Measurements from ENCODE around the gene DNAAF8.

Gene DNAAF8

DNA sequence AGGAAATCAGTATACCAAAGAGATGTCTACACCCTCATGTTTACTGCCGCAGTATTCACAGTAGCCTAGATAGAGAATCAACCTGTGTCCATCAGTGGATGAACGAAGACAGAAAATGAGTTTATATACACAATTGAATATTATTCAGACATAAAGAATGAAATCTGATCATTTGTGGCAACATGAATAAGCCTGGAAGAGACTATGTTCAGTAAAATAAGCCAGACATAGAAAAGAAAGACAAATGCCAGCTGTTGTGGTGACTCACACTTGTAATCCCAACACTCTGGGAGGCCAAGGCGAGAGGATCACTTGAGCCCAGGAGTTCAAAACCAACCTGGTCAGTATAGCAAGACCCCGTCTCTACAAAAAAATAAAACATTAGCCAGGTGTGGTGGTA is 24.9 kb upstream of the DNAAF8 start:
- no peak for DNase-seq (ENCODE audit: low read depth, low spot score)
- no peaks in the 10 kb centered on the region for H3K9me3 ChIP-seq (ENCODE audit: insufficient read depth, low read length)
- no peak for TF ChIP-seq SUZ12 (IDR thresholded peaks at IDR 0.05; ENCODE audit: extremely low read depth, insufficient read depth, insufficient read length)
- no peak for TF ChIP-seq YY1 (IDR thresholded peaks at IDR 0.05; ENCODE audit: insufficient read depth, insufficient read length)
- TF ChIP-seq ZNF274 (IDR thresholded peaks at IDR 0.05; ENCODE audit: low read depth, low read length): no peak

DNA sequence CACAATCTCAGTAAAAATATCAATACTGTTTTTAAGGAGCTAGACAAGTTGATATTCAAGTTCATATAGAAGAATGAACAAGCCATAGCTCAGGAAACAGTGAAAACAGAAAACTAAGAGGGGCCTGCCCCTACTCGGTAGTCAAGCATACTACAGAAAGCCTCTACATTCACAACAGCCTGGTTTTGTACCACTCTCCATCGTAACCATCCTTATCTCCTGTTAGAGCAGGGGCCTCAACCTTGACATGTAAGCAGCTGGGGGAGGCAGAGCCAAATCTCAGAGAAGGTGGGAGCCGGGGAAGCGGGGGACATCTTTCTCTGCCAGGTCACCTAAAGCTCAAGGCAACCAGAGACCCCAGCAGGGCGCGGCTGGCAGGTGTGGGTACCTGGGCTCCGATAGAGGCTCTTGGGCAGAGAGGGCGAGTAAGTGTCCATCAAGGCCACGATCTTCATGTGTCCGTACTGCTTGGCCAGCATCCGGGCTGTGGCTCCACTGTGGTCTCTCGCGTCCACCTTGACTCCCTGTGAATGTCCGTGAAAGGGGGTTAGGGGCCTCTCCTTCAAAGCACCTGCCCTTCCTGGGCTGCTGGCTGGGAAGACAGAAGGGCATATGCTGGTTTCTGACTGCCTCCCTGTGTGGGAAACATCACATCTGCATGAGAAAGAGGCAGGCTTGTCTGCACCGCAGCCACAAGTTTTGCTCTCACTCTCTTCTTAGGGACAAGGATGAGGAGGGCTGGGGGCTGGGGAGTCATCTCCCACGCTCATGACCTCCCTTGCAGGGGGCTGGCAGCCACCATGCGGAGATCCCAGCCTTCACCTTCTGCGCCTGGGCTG is 20.5 kb upstream of the DNAAF8 start:
- Histone ChIP-seq H3K9ac (ENCODE audit: insufficient read length, low read depth) (peak overlapping the region; percentile 68), H3K4me3 (ENCODE audit: insufficient read length, low read depth) (peak overlapping the region; percentile 18), H3K27me3 (ENCODE audit: insufficient read depth, insufficient read length) (no peaks in the 10 kb centered on the region), H3K36me3 (ENCODE audit: insufficient read depth, insufficient read length, low read length) (peaks cover 50% of the 10 kb centered on the region), H3K9me3 (ENCODE audit: insufficient read depth, low read length) (no peaks in the 10 kb centered on the region), H3K4me1 (ENCODE audit: insufficient read depth, insufficient read length) (peaks cover 13% of the 10 kb centered on the region)
- no peak for TF ChIP-seq SUZ12 (IDR thresholded peaks at IDR 0.05; ENCODE audit: extremely low read depth, insufficient read depth, insufficient read length)
- no peak for TF ChIP-seq YY1 (IDR thresholded peaks at IDR 0.05; ENCODE audit: insufficient read depth, insufficient read length)
- TF ChIP-seq ZNF274 (IDR thresholded peaks at IDR 0.05; ENCODE audit: low read depth, low read length): no peak
- DNase-seq (ENCODE audit: low read depth, low spot score): peak; percentile 70

More for the DNA sequence above, 24.9 kb upstream of the DNAAF8 start:
- H3K27me3 ChIP-seq (ENCODE audit: insufficient read depth, insufficient read length): no peaks in the 10 kb centered on the region
- H3K9ac ChIP-seq (ENCODE audit: insufficient read length, low read depth): no peak overlapping the region
- H3K4me1 ChIP-seq (ENCODE audit: insufficient read depth, insufficient read length): peaks cover 7% of the 10 kb centered on the region
- H3K4me3 ChIP-seq (ENCODE audit: insufficient read length, low read depth): no peak overlapping the region
- H3K36me3 ChIP-seq (ENCODE audit: insufficient read depth, insufficient read length, low read length): peaks cover 58% of the 10 kb centered on the region

GRCh38 chr16:4714996-4715395 is 19.3 kb upstream of the DNAAF8 start:
- H3K4me1 ChIP-seq (ENCODE audit: insufficient read depth, insufficient read length): peaks cover 15% of the 10 kb centered on the region
- TF ChIP-seq ZNF274 (IDR thresholded peaks at IDR 0.05; ENCODE audit: low read depth, low read length): no peak
- TF ChIP-seq SUZ12 (IDR thresholded peaks at IDR 0.05; ENCODE audit: extremely low read depth, insufficient read depth, insufficient read length): no peak
- no peak for TF ChIP-seq YY1 (IDR thresholded peaks at IDR 0.05; ENCODE audit: insufficient read depth, insufficient read length)
- no peak overlapping the region for H3K4me3 ChIP-seq (ENCODE audit: insufficient read length, low read depth)
- H3K9ac ChIP-seq (ENCODE audit: insufficient read length, low read depth): no peak overlapping the region
- no peaks in the 10 kb centered on the region for H3K9me3 ChIP-seq (ENCODE audit: insufficient read depth, low read length)
- no peak for DNase-seq (ENCODE audit: low read depth, low spot score)
- H3K36me3 ChIP-seq (ENCODE audit: insufficient read depth, insufficient read length, low read length): peaks cover 43% of the 10 kb centered on the region
- H3K27me3 ChIP-seq (ENCODE audit: insufficient read depth, insufficient read length): no peaks in the 10 kb centered on the region

DNA sequence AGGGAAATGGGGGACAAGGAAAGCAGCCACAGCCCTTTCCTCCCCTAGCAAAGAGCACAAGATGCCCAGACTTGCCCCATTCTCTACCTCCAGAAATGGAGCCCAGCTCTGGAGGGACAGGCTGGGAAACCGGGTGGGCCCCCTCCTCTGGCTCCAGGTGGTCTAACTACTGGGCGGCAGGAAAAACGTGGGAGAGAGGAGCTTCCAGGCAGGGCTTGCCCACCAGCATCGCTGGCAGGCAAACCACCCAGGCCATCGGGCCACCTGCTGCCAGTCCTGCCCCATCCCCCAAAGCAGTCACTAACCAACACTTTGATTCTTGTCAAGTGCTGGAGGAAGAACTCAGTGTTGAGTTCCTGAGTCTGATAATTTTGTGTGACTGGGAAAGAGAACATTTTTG is 15.9 kb upstream of the DNAAF8 start:
- Histone ChIP-seq H3K4me3 (ENCODE audit: insufficient read length, low read depth) (no peak overlapping the region), H3K27me3 (ENCODE audit: insufficient read depth, insufficient read length) (no peaks in the 10 kb centered on the region)
- DNase-seq (ENCODE audit: low read depth, low spot score): no peak

GRCh38 chr16:4723071-4723767 is 11.1 kb upstream of the DNAAF8 start:
- Histone ChIP-seq H3K9me3 (ENCODE audit: insufficient read depth, low read length) (no peaks in the 10 kb centered on the region), H3K4me1 (ENCODE audit: insufficient read depth, insufficient read length) (peaks cover 8% of the 10 kb centered on the region), H3K27me3 (ENCODE audit: insufficient read depth, insufficient read length) (no peaks in the 10 kb centered on the region), H3K4me3 (ENCODE audit: insufficient read length, low read depth) (no peak overlapping the region), H3K9ac (ENCODE audit: insufficient read length, low read depth) (no peak overlapping the region), H3K36me3 (ENCODE audit: insufficient read depth, insufficient read length, low read length) (peaks cover 54% of the 10 kb centered on the region)
- TF ChIP-seq SUZ12 (IDR thresholded peaks at IDR 0.05; ENCODE audit: extremely low read depth, insufficient read depth, insufficient read length) (no peak), ZNF274 (IDR thresholded peaks at IDR 0.05; ENCODE audit: low read depth, low read length) (no peak), YY1 (IDR thresholded peaks at IDR 0.05; ENCODE audit: insufficient read depth, insufficient read length) (no peak)
- DNase-seq (ENCODE audit: low read depth, low spot score): no peak

More for the DNA sequence above, 15.9 kb upstream of the DNAAF8 start:
- TF ChIP-seq SUZ12 (IDR thresholded peaks at IDR 0.05; ENCODE audit: extremely low read depth, insufficient read depth, insufficient read length) (no peak), YY1 (IDR thresholded peaks at IDR 0.05; ENCODE audit: insufficient read depth, insufficient read length) (no peak), ZNF274 (IDR thresholded peaks at IDR 0.05; ENCODE audit: low read depth, low read length) (no peak)
- Histone ChIP-seq H3K9ac (ENCODE audit: insufficient read length, low read depth) (peak overlapping the region; percentile 32), H3K36me3 (ENCODE audit: insufficient read depth, insufficient read length, low read length) (peaks cover 32% of the 10 kb centered on the region), H3K4me1 (ENCODE audit: insufficient read depth, insufficient read length) (peaks cover 13% of the 10 kb centered on the region), H3K9me3 (ENCODE audit: insufficient read depth, low read length) (no peaks in the 10 kb centered on the region)

- H3K4me3 ChIP-seq (ENCODE audit: insufficient read length, low read depth): no peak overlapping the region
- H3K9ac ChIP-seq (ENCODE audit: insufficient read length, low read depth): no peak overlapping the region
- H3K9me3 ChIP-seq (ENCODE audit: insufficient read depth, low read length): no peaks in the 10 kb centered on the region
- no peak for DNase-seq (ENCODE audit: low read depth, low spot score)
- H3K27me3 ChIP-seq (ENCODE audit: insufficient read depth, insufficient read length): no peaks in the 10 kb centered on the region
- H3K36me3 ChIP-seq (ENCODE audit: insufficient read depth, insufficient read length, low read length): peaks cover 64% of the 10 kb centered on the region
- TF ChIP-seq SUZ12 (IDR thresholded peaks at IDR 0.05; ENCODE audit: extremely low read depth, insufficient read depth, insufficient read length) (no peak), YY1 (IDR thresholded peaks at IDR 0.05; ENCODE audit: insufficient read depth, insufficient read length) (no peak), ZNF274 (IDR thresholded peaks at IDR 0.05; ENCODE audit: low read depth, low read length) (no peak)
- H3K4me1 ChIP-seq (ENCODE audit: insufficient read depth, insufficient read length): no peaks in the 10 kb centered on the region
These were observed 9.6 kb upstream of the DNAAF8 start for GRCh38 chr16:4724661-4725270.

GRCh38 chr16:4726616-4727015 is 7.7 kb upstream of the DNAAF8 start:
- H3K4me1 ChIP-seq (ENCODE audit: insufficient read depth, insufficient read length): no peaks in the 10 kb centered on the region
- peaks cover 80% of the 10 kb centered on the region for H3K36me3 ChIP-seq (ENCODE audit: insufficient read depth, insufficient read length, low read length)
- TF ChIP-seq ZNF274 (IDR thresholded peaks at IDR 0.05; ENCODE audit: low read depth, low read length) (no peak), YY1 (IDR thresholded peaks at IDR 0.05; ENCODE audit: insufficient read depth, insufficient read length) (no peak), SUZ12 (IDR thresholded peaks at IDR 0.05; ENCODE audit: extremely low read depth, insufficient read depth, insufficient read length) (no peak)
- H3K9ac ChIP-seq (ENCODE audit: insufficient read length, low read depth): no peak overlapping the region
- no peaks in the 10 kb centered on the region for H3K27me3 ChIP-seq (ENCODE audit: insufficient read depth, insufficient read length)
- H3K9me3 ChIP-seq (ENCODE audit: insufficient read depth, low read length): no peaks in the 10 kb centered on the region
- H3K4me3 ChIP-seq (ENCODE audit: insufficient read length, low read depth): no peak overlapping the region
- no peak for DNase-seq (ENCODE audit: low read depth, low spot score)
